CD14-positive monocyte (primary cell): ENCODE data around the gene SLF2. TPM values are rescaled to one million over a fixed set of nuclear protein-coding genes. Genes with fewer than 3 reads are reported as not detected.
A peak's percentile ranks its signal among the peaks of the same experiment; 100 is the strongest.

Source experiments
- DNase-seq, 3 donors: peaks; one replicate each; pipeline ENCODE4 v3.0.0-alpha.2; 2011 to 2022
- H2AFZ ChIP-seq: 2 replicates; pipeline ENCODE4 v1.6.0; 2012; ENCODE audit warnings: mild to moderate bottlenecking, low read depth, low read length, inconsistent platforms; ENCODE audit not compliant: insufficient read depth, poor library complexity, severe bottlenecking
- H3K27ac ChIP-seq, 2 donors: 1 replicate in 1 of 2; 2 replicates in 1 of 2; pipeline ENCODE4 v1.5.1; 2012 to 2013; ENCODE audit warnings: low read length in 2 of 2, control low read depth in 1 of 2, inconsistent platforms in 1 of 2, low read depth in 1 of 2, mild to moderate bottlenecking in 1 of 2
- H3K27me3 ChIP-seq, 2 donors: one replicate each; pipeline versions ENCODE4 v1.6.0 to v1.6.1; 2011 to 2013; ENCODE audit warnings: low read length in 2 of 2; ENCODE audit not compliant: control insufficient read depth in 2 of 2, insufficient read depth in 2 of 2
- H3K36me3 ChIP-seq, 2 donors: replicated peaks in 1 of 2; 1 replicate in 1 of 2; 2 replicates in 1 of 2; pipeline versions ENCODE4 v1.5.1 to v1.6.1; 2012 to 2013; ENCODE audit warnings: low read length in 2 of 2, control low read depth in 1 of 2, inconsistent platforms in 1 of 2, mild to moderate bottlenecking in 1 of 2; ENCODE audit not compliant: insufficient read depth in 2 of 2, control insufficient read depth in 1 of 2
- H3K4me1 ChIP-seq, 2 donors: 1 replicate in 1 of 2; 2 replicates in 1 of 2; pipeline versions ENCODE4 v1.5.1 to v1.6.1; 2012 to 2013; ENCODE audit warnings: low read length in 2 of 2, control low read depth in 1 of 2, inconsistent platforms in 1 of 2, mild to moderate bottlenecking in 1 of 2, moderate library complexity in 1 of 2; ENCODE audit not compliant: insufficient read depth in 2 of 2, control insufficient read depth in 1 of 2
- H3K4me2 ChIP-seq: replicated peaks from 2 replicates; pipeline ENCODE3; 2012; ENCODE audit warnings: low read length, moderate library complexity, mild to moderate bottlenecking; ENCODE audit not compliant: poor library complexity, severe bottlenecking; ENCODE audit errors: extremely low read depth
- H3K4me3 ChIP-seq, 3 experiments: fragments of 200-600 bp in 1 of 3; sonication (generic) in 1 of 3; replicated peaks in 1 of 3; 1 replicate in 2 of 3; 2 replicates in 1 of 3; pipeline ENCODE4 v1.5.1; 2011 to 2013; ENCODE audit warnings: low read length in 3 of 3, mild to moderate bottlenecking in 3 of 3, control low read depth in 2 of 3, low read depth in 2 of 3, inconsistent platforms in 1 of 3, moderate library complexity in 1 of 3
- H3K79me2 ChIP-seq: 2 replicates; pipeline ENCODE4 v1.6.0; 2012; ENCODE audit warnings: mild to moderate bottlenecking, control low read depth, inconsistent platforms, low read length, moderate library complexity; ENCODE audit not compliant: insufficient read depth
- H3K9ac ChIP-seq: 2 replicates; pipeline ENCODE4 v1.6.0; 2017; ENCODE audit warnings: low read length, mild to moderate bottlenecking; ENCODE audit not compliant: insufficient read depth, poor library complexity, severe bottlenecking
- H3K9me3 ChIP-seq, 2 donors: replicated peaks in 1 of 2; 1 replicate in 1 of 2; 2 replicates in 1 of 2; pipeline versions ENCODE4 v1.5.1 to v1.6.1; 2012 to 2013; ENCODE audit warnings: low read length in 2 of 2, control low read depth in 1 of 2; ENCODE audit not compliant: control insufficient read depth in 1 of 2, insufficient read depth in 1 of 2
- H4K20me1 ChIP-seq: 2 replicates; pipeline ENCODE4 v1.6.0; 2012; ENCODE audit warnings: mild to moderate bottlenecking, low read length, control low read depth, moderate library complexity; ENCODE audit not compliant: insufficient read depth
- H3K27ac Mint-ChIP-seq, 7 donors: one replicate each; pipeline ENCODE4 v1.8.0; 2020; ENCODE audit warnings: mild to moderate bottlenecking in 7 of 7, mixed read lengths in 7 of 7, moderate library complexity in 6 of 7, inconsistent platforms in 2 of 7
- H3K27me3 Mint-ChIP-seq, 3 donors: one replicate each; pipeline ENCODE4 v1.8.0; 2021 to 2022; ENCODE audit warnings: low read depth in 3 of 3, mild to moderate bottlenecking in 3 of 3, mixed read lengths in 3 of 3, moderate library complexity in 3 of 3, inconsistent platforms in 1 of 3
- H3K36me3 Mint-ChIP-seq, 2 donors: one replicate each; pipeline ENCODE4 v1.8.0; 2020; ENCODE audit warnings: mixed read lengths in 2 of 2, inconsistent platforms in 1 of 2, mild to moderate bottlenecking in 1 of 2
- H3K4me1 Mint-ChIP-seq: one replicate; pipeline ENCODE4 v1.8.0; 2020; ENCODE audit warnings: mild to moderate bottlenecking, mixed read lengths
- H3K4me3 Mint-ChIP-seq, 2 donors: one replicate each; pipeline ENCODE4 v1.8.0; 2020; ENCODE audit warnings: mild to moderate bottlenecking in 2 of 2, mixed read lengths in 2 of 2, moderate library complexity in 1 of 2
- H3K9me3 Mint-ChIP-seq, 7 donors: one replicate each; pipeline ENCODE4 v1.8.0; 2020 to 2022; ENCODE audit warnings: mixed read lengths in 7 of 7, mild to moderate bottlenecking in 6 of 7, moderate library complexity in 6 of 7, inconsistent platforms in 2 of 7
- CTCF ChIP-seq: fragments of 200-600 bp; IDR thresholded peaks from one replicate; pipeline ENCODE4 v1.8.0; 2022; ENCODE audit warnings: antibody characterized with exemption, mild to moderate bottlenecking
- WGBS: methylation state at CpG from one replicate; pipeline ENCODE4 v1.1.5; 2013; ENCODE audit warnings: missing lambda C conversion rate; ENCODE audit not compliant: insufficient coverage; 5-methylcytosine and 5-hydroxymethylcytosine counted together
- intact Hi-C, 2 donors: fragments of 100-400 bp; cut with micrococcal nuclease; formaldehyde crosslinking; loops; one replicate each; pipeline versions ENCODE4 v1.15.0 to v1.15.1; 2023
- polyA plus RNA-seq, 3 donors: library from polyadenylated mRNA; depleted of rRNA in 1 of 3; unstranded in 2 of 3; stranded (reverse) in 1 of 3; fragments of 300-500 nt in 2 of 3; fragments of >200 nt in 1 of 3; fragmentation: Illumina TruSeq in 2 of 3; gene quantifications; 1 replicate in 2 of 3; 2 replicates in 1 of 3; pipeline ENCODE4 v1.2.3, GENCODE V29; 2012 to 2021

Gene SLF2
- polyA plus RNA-seq, 3 donors, result 5.8 to 11.3 (median 6.4) TPM

- Histone ChIP-seq H4K20me1 (no peaks in the 10 kb centered on the region), H3K4me3 (no peak overlapping the region), H3K36me3 (peaks cover 32 to 50% of the 10 kb centered on the region in 2 donors), H3K27me3 (peaks cover 7 to 13% of the 10 kb centered on the region in 2 donors), H3K79me2 (no peaks in the 10 kb centered on the region), H3K4me1 (peaks cover 11 to 13% of the 10 kb centered on the region in 2 donors), H3K4me2 (no peak overlapping the region), H3K9ac (no peak overlapping the region), H3K9me3 (no peaks in the 10 kb centered on the region), H3K27ac (no peak overlapping the region), H2AFZ (no peak overlapping the region)
- no peak for DNase-seq
- Mint-ChIP-seq H3K27me3 (peaks cover 18 to 26% (median 22%) of the 10 kb centered on the region in 3 donors), H3K4me3 (no peak overlapping the region), H3K27ac (peak overlapping the region in 1 of 7 donors; percentile 13), H3K9me3 (peaks cover 0 to 3% (median 0%) of the 10 kb centered on the region in 7 donors), H3K4me1 (peaks cover 13% of the 10 kb centered on the region), H3K36me3 (peaks cover 35 to 36% of the 10 kb centered on the region in 2 donors)
- TF ChIP-seq CTCF, result no peak
- intact Hi-C loops, result loop anchor here in 1 of 2 donors (5.0 kb wide), 1 partner anchor 45 kb away; no protein-coding TSS in a partner anchor
- WGBS, result no CpG with 5 or more reads among the region's 2 CpGs
These were observed 54.1 kb downstream of the SLF2 start for GRCh38 chr10:100966887-100967286.

- Histone ChIP-seq H3K4me3 (no peak overlapping the region), H3K9me3 (no peaks in the 10 kb centered on the region), H3K4me1 (peaks cover 11 to 13% of the 10 kb centered on the region in 2 donors), H4K20me1 (no peaks in the 10 kb centered on the region), H3K27me3 (peaks cover 7 to 13% of the 10 kb centered on the region in 2 donors), H3K4me2 (no peak overlapping the region), H3K9ac (no peak overlapping the region), H3K36me3 (peaks cover 28 to 46% of the 10 kb centered on the region in 2 donors), H3K27ac (no peak overlapping the region), H2AFZ (no peak overlapping the region), H3K79me2 (no peaks in the 10 kb centered on the region)
- H3K36me3 Mint-ChIP-seq, result peaks cover 30 to 32% of the 10 kb centered on the region in 2 donors
- no peak overlapping the region for H3K27ac Mint-ChIP-seq
- TF ChIP-seq CTCF, result no peak
- peaks cover 18 to 26% (median 22%) of the 10 kb centered on the region in 3 donors for H3K27me3 Mint-ChIP-seq
- no peak for DNase-seq
- peaks cover 0 to 3% (median 0%) of the 10 kb centered on the region in 7 donors for H3K9me3 Mint-ChIP-seq
- H3K4me1 Mint-ChIP-seq, result peaks cover 13% of the 10 kb centered on the region
- intact Hi-C loops, result loop anchor here in 1 of 2 donors (5.0 kb wide), 1 partner anchor 45 kb away; no protein-coding TSS in a partner anchor
- 100% methylated on average over 1 of the region's 2 CpGs for WGBS
- H3K4me3 Mint-ChIP-seq, result no peak overlapping the region
These were observed 54.6 kb downstream of the SLF2 start for GRCh38 chr10:100967332-100967731.
